H9 (cell line): ENCODE measurements around the gene PPP2R3C. TPM values are rescaled to one million over a fixed set of nuclear protein-coding genes. Genes with fewer than 3 reads are reported as not detected.

Source experiments
- DNase-seq: peaks from one replicate; pipeline ENCODE4 v3.0.0-alpha.2; 2017
- H2AFZ ChIP-seq: one replicate; pipeline ENCODE4 v1.6.1; 2013; ENCODE audit warnings: mild to moderate bottlenecking, low read length, control low read depth, moderate library complexity
- H2AK5ac ChIP-seq: 2 replicates; pipeline ENCODE4 v1.6.1; 2013; ENCODE audit warnings: low read length, control low read depth, mixed read lengths; ENCODE audit not compliant: insufficient read length
- H2BK120ac ChIP-seq: one replicate; pipeline ENCODE4 v1.6.1; 2013; ENCODE audit warnings: low read depth, mild to moderate bottlenecking, low read length, control low read depth, inconsistent platforms; ENCODE audit not compliant: poor library complexity, severe bottlenecking
- H2BK12ac ChIP-seq: 2 replicates; pipeline ENCODE4 v1.6.1; 2013; ENCODE audit warnings: low read length, control low read depth, mixed read lengths, low read depth; ENCODE audit not compliant: insufficient read length
- H2BK15ac ChIP-seq: 2 replicates; pipeline ENCODE4 v1.6.1; 2013; ENCODE audit warnings: low read depth, low read length, control low read depth
- H2BK20ac ChIP-seq: one replicate; pipeline ENCODE4 v1.6.1; 2013; ENCODE audit warnings: low read depth, mild to moderate bottlenecking, low read length, control low read depth, inconsistent platforms; ENCODE audit not compliant: poor library complexity, severe bottlenecking
- H2BK5ac ChIP-seq: 2 replicates; pipeline ENCODE4 v1.6.1; 2013; ENCODE audit warnings: low read length, control low read depth, mixed read lengths; ENCODE audit not compliant: insufficient read length
- H3K14ac ChIP-seq: 2 replicates; pipeline ENCODE4 v1.6.1; 2013; ENCODE audit warnings: low read length, control low read depth; ENCODE audit not compliant: insufficient read depth
- H3K18ac ChIP-seq: 2 replicates; pipeline ENCODE4 v1.6.1; 2013; ENCODE audit warnings: low read depth, mild to moderate bottlenecking, mixed read lengths, low read length, control low read depth; ENCODE audit not compliant: insufficient read length
- H3K23ac ChIP-seq: 2 replicates; pipeline ENCODE4 v1.6.1; 2013; ENCODE audit warnings: low read length, control low read depth, mixed read lengths, low read depth; ENCODE audit not compliant: insufficient read length
- H3K23me2 ChIP-seq: 2 replicates; pipeline ENCODE4 v1.6.1; 2013; ENCODE audit warnings: low read depth, mild to moderate bottlenecking, mixed read lengths, low read length, control low read depth; ENCODE audit not compliant: insufficient read length, poor library complexity, severe bottlenecking
- H3K27ac ChIP-seq: 2 replicates; pipeline ENCODE4 v1.5.1; 2013; ENCODE audit warnings: low read length, control low read depth, mixed read lengths, low read depth; ENCODE audit not compliant: insufficient read length
- H3K27me3 ChIP-seq: 2 replicates; pipeline ENCODE4 v1.6.1; 2013; ENCODE audit warnings: low read length, control low read depth, inconsistent platforms; ENCODE audit not compliant: insufficient read depth
- H3K4ac ChIP-seq: 2 replicates; pipeline ENCODE4 v1.6.1; 2013; ENCODE audit warnings: low read depth, mild to moderate bottlenecking, control low read depth, inconsistent platforms, low read length, moderate library complexity
- H3K4me1 ChIP-seq: 2 replicates; pipeline ENCODE4 v1.6.1; 2013; ENCODE audit warnings: low read length, control low read depth, inconsistent platforms; ENCODE audit not compliant: insufficient read depth
- H3K4me2 ChIP-seq: 2 replicates; pipeline ENCODE4 v1.6.1; 2013; ENCODE audit warnings: low read length, control low read depth, mixed read lengths; ENCODE audit not compliant: insufficient read length, insufficient read depth
- H3K56ac ChIP-seq: 2 replicates; pipeline ENCODE4 v1.6.1; 2013; ENCODE audit warnings: low read depth, mild to moderate bottlenecking, mixed read lengths, low read length, control low read depth; ENCODE audit not compliant: insufficient read length
- H3K79me1 ChIP-seq: 2 replicates; pipeline ENCODE4 v1.6.1; 2013; ENCODE audit warnings: low read depth, mild to moderate bottlenecking, moderate library complexity, low read length, control low read depth, inconsistent platforms; ENCODE audit not compliant: insufficient read depth, poor library complexity, severe bottlenecking
- H3K79me2 ChIP-seq: 2 replicates; pipeline ENCODE4 v1.6.1; 2013; ENCODE audit warnings: low read length, control low read depth, inconsistent platforms; ENCODE audit not compliant: insufficient read depth
- H3K9ac ChIP-seq: 2 replicates; pipeline ENCODE4 v1.6.1; 2013; ENCODE audit warnings: low read length, control low read depth, mixed read lengths; ENCODE audit not compliant: insufficient read length; ENCODE audit errors: extremely low read depth
- H3K9me3 ChIP-seq: one replicate; pipeline ENCODE4 v1.6.1; 2013; ENCODE audit warnings: low read depth, low read length, inconsistent platforms; ENCODE audit not compliant: control insufficient read depth
- H3T11ph ChIP-seq: one replicate; pipeline ENCODE4 v1.6.1; 2013; ENCODE audit warnings: mild to moderate bottlenecking, low read length, control low read depth, inconsistent platforms
- H4K20me1 ChIP-seq: one replicate; pipeline ENCODE4 v1.6.1; 2013; ENCODE audit not compliant: control insufficient read depth, insufficient read length, insufficient read depth
- H4K5ac ChIP-seq: 2 replicates; pipeline ENCODE4 v1.6.1; 2013; ENCODE audit warnings: low read depth, mild to moderate bottlenecking, mixed read lengths, low read length, control low read depth; ENCODE audit not compliant: insufficient read length
- H4K8ac ChIP-seq: replicated peaks from 2 replicates; pipeline ENCODE4 v1.6.1; 2013; ENCODE audit warnings: low read length, control low read depth, mixed read lengths, low read depth; ENCODE audit not compliant: insufficient read length
- H4K91ac ChIP-seq: 2 replicates; pipeline ENCODE4 v1.6.1; 2013; ENCODE audit warnings: low read depth, mild to moderate bottlenecking, moderate library complexity, mixed read lengths, low read length, control low read depth; ENCODE audit not compliant: insufficient read length
- H3K27ac Mint-ChIP-seq, 3 experiments: 2 replicates in 2 of 3; 3 replicates in 1 of 3; pipeline ENCODE4 v1.8.0; 2020 to 2021; ENCODE audit warnings: mixed read lengths in 3 of 3, mild to moderate bottlenecking in 1 of 3, moderate library complexity in 1 of 3
- H3K27me3 Mint-ChIP-seq: 2 replicates; pipeline ENCODE4 v1.8.0; 2021; ENCODE audit warnings: low read depth, mild to moderate bottlenecking, moderate library complexity, mixed read lengths
- H3K36me3 Mint-ChIP-seq, 3 experiments: 2 replicates in 2 of 3; 3 replicates in 1 of 3; pipeline ENCODE4 v1.8.0; 2020 to 2021; ENCODE audit warnings: low read depth in 3 of 3, mixed read lengths in 3 of 3; ENCODE audit not compliant: insufficient read depth in 1 of 3
- H3K4me1 Mint-ChIP-seq, 2 experiments: 2 replicates each; pipeline ENCODE4 v1.8.0; 2020; ENCODE audit warnings: mixed read lengths in 2 of 2
- H3K4me3 Mint-ChIP-seq, 2 experiments: 2 replicates in 1 of 2; 3 replicates in 1 of 2; pipeline ENCODE4 v1.8.0; 2020 to 2021; ENCODE audit warnings: mild to moderate bottlenecking in 2 of 2, mixed read lengths in 2 of 2, moderate library complexity in 1 of 2
- H3K9me3 Mint-ChIP-seq, 2 experiments: 2 replicates in 1 of 2; 3 replicates in 1 of 2; pipeline ENCODE4 v1.8.0; 2020; ENCODE audit warnings: mild to moderate bottlenecking in 2 of 2, mixed read lengths in 2 of 2, moderate library complexity in 1 of 2
- CTCF ChIP-seq: fragments of 200-600 bp; sonication (generic); conservative IDR thresholded peaks from 3 replicates; pipeline ENCODE4 v1.8.0; 2021; ENCODE audit warnings: antibody characterized with exemption, mild to moderate bottlenecking
- WGBS: extraction: QIAGEN DNeasy Blood & Tissue Kit; methylation state at CpG from one replicate; pipeline ENCODE4 v1.1.7; 2013; ENCODE audit warnings: missing lambda C conversion rate, low lambda C conversion rate, mixed read lengths; ENCODE audit not compliant: insufficient read length; ENCODE audit errors: extremely low coverage; 5-methylcytosine and 5-hydroxymethylcytosine counted together
- total RNA-seq: library from RNA; stranded (reverse); gene quantifications from 2 replicates; pipeline ENCODE4 v1.2.1, GENCODE V29; 2021

Gene PPP2R3C
- total RNA-seq, 1 experiment from 2014 or later: 51.1 TPM

- peak overlapping the region; percentile 96 for H3K4me2 ChIP-seq
- no peak for TF ChIP-seq CTCF
- H3K27ac ChIP-seq: no peak overlapping the region
- H2BK20ac ChIP-seq: no peak overlapping the region
- no peaks in the 10 kb centered on the region for H4K20me1 ChIP-seq
- peaks cover 14 to 17% of the 10 kb centered on the region in 2 experiments for H3K4me1 Mint-ChIP-seq
- no peak overlapping the region for H2BK5ac ChIP-seq
- peak overlapping the region; percentile 82 to 98 (median 94); a peak in 4 of 7 replicates for H3K27ac Mint-ChIP-seq
- H4K91ac ChIP-seq: no peak overlapping the region
- peaks cover 4% of the 10 kb centered on the region for H3K23me2 ChIP-seq
- no peaks in the 10 kb centered on the region for H3K27me3 ChIP-seq
- no peak overlapping the region for H4K8ac ChIP-seq
- H3K9me3 ChIP-seq: no peaks in the 10 kb centered on the region
- H2BK120ac ChIP-seq: no peak overlapping the region
- H2BK15ac ChIP-seq: no peak overlapping the region
- H4K5ac ChIP-seq: no peak overlapping the region
- H3K4me1 ChIP-seq: no peaks in the 10 kb centered on the region; the same call in 1 of the 2 replicates
- no peak overlapping the region for H2BK12ac ChIP-seq
- peak overlapping the region; percentile 96 for H2AFZ ChIP-seq
- H3K18ac ChIP-seq: no peak overlapping the region
- no peak overlapping the region for H3K4ac ChIP-seq
- no peaks in the 10 kb centered on the region for H3K79me2 ChIP-seq
- no peak overlapping the region for H3K14ac ChIP-seq
- no peaks in the 10 kb centered on the region; the same call in 1 of the 2 replicates for H3K27me3 Mint-ChIP-seq
- no peak overlapping the region for H2AK5ac ChIP-seq
- H3K9ac ChIP-seq: peak overlapping the region; percentile 19
- WGBS: 100% methylated on average over 1 of the region's 8 CpGs
- no peak for DNase-seq
- no peaks in the 10 kb centered on the region for H3K79me1 ChIP-seq
- H3K9me3 Mint-ChIP-seq: no peaks in the 10 kb centered on the region
- no peak overlapping the region for H3K56ac ChIP-seq
- peaks cover 2 to 9% (median 7%) of the 10 kb centered on the region in 3 experiments; a peak in 6 of 7 replicates for H3K36me3 Mint-ChIP-seq
- H3K23ac ChIP-seq: no peak overlapping the region
- H3T11ph ChIP-seq: no peak overlapping the region
- peak overlapping the region; percentile 92 to 95 for H3K4me3 Mint-ChIP-seq
These were observed 76.6 kb downstream of the PPP2R3C start for GRCh38 chr14:35044939-35045797.
